GM18867 (cell line): Measurements from ENCODE around the gene LPCAT4.
"Not testable (repeated sequence)": the region's sequence is repeated elsewhere in the genome, so short reads cannot be mapped to it uniquely, and the experiment has no call there.

Source experiments
- ATAC-seq: cut with Tn5 transposase; IDR thresholded peaks from one replicate; pipeline ENCODE4 v1.9.1; 2021; ENCODE audit warnings: mild to moderate bottlenecking, moderate library complexity; ENCODE audit not compliant: unreplicated experiment

LPCAT4 gene

DNA sequence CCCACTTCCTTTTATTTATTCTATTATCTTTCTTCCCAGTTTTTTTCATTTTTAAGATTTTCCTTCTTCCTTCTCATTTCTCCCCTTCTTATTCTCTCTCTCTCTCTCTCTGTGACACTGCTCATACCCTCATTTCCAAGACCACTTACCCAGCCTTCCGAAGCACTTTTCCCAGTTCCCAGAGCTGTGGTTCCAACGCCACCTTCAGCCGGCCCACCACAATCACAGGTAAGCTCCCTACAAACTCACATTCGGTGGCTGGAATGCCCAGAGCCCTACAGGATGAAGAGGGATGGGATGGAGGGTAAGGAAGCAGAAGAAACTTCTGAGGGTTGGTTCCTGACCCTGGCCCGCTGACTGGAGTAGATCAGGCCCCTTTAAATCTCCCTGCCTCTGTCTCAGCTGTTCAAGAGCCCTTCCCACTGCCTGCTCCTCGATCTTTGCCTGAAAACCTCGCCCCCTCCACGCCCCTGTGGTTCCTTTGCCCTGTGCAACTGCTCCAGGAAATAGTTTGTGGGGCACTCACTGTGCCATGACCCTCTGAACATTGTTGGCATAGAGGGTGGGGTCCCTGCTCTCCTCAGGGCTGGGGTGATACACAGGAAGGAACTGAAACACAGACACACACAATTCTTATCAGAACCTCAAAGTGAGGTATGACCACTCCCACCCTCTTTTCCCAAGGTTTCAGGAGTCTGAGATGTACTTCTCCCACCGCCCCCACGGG, 4.8 kb downstream of the LPCAT4 start:
- ATAC-seq: no peak

GRCh38 chr15:34361278-34361677, 5.7 kb downstream of the LPCAT4 start:
- no peak for ATAC-seq

GRCh38 chr15:34360298-34360697, 6.7 kb downstream of the LPCAT4 start:
- no peak for ATAC-seq

GRCh38 chr15:34359416-34359815, 7.6 kb downstream of the LPCAT4 start:
- no peak for ATAC-seq

DNA sequence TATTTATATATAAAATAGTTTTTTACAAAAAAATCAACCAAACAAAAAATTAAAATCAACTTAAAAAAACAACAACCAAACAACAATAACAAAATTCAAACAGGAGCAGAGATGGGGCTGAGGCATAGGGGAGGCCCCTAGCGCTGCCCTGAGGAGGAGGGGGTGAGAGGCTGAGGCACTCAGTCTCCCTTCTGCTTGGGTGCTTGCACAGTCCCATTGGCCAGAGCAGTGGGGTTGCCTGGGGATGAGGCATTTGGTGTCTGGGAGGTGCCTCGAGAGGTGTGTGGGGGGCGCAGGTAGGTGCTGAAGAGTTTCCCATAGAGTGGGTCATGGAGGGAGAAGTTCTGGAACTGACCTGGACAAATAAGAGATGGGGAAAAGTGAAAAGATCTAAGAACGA, 8.0 kb downstream of the LPCAT4 start:
- no peak for ATAC-seq

- no peak for ATAC-seq
Measured at GRCh38 chr15:34358367-34358766, 8.6 kb downstream of the LPCAT4 start.

DNA sequence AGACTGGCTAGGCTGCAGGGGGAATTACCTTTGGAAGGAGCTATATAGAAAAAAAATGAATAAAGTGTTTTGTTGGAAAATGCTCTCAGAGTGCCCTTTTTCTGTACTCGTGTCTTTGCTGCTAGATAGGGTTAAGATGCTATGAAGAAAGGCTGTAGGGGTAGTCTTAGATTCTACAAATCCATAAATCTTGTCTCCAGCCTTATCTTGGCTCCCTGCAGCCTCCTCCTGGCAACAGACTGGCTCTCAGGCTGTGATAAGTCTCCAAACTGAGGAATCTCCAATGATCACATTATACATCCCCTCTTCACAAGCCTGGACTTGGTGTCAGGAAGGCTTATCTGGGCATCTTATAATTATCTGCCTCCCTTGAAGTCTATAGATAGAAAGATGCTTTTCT, 9.3 kb downstream of the LPCAT4 start:
- ATAC-seq: no peak

- ATAC-seq: no peak
Measured at GRCh38 chr15:34355241-34355640, 11.8 kb downstream of the LPCAT4 start.

- no peak for ATAC-seq
Measured at GRCh38 chr15:34354286-34354685, 12.7 kb downstream of the LPCAT4 start.

DNA sequence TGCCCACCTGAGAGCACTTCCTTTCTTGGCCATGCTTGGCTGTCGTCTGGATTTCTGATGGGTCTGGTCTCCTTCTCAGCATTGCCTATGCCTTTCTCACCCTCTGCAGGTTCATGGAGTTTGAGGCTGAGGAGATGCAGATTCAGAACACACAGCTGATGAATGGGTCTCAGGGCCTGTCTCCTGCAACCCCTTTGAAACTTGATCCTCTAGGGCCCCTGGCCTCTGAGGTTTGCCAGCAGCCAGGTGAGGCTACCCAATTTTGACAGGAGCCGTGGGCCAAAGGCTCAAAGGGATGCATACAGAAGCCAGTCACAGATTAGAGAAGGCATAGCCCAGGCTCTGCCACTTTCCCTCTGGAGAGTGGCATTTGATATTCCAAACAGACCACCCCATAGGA, 13.4 kb downstream of the LPCAT4 start:
- ATAC-seq: no peak

- ATAC-seq: not testable (repeated sequence)
Measured at GRCh38 chr15:34352996-34353395, 14.0 kb downstream of the LPCAT4 start.

GRCh38 chr15:34349769-34350168, 17.2 kb downstream of the LPCAT4 start:
- ATAC-seq: no peak

GRCh38 chr15:34348735-34349300, 18.2 kb downstream of the LPCAT4 start:
- no peak for ATAC-seq

DNA sequence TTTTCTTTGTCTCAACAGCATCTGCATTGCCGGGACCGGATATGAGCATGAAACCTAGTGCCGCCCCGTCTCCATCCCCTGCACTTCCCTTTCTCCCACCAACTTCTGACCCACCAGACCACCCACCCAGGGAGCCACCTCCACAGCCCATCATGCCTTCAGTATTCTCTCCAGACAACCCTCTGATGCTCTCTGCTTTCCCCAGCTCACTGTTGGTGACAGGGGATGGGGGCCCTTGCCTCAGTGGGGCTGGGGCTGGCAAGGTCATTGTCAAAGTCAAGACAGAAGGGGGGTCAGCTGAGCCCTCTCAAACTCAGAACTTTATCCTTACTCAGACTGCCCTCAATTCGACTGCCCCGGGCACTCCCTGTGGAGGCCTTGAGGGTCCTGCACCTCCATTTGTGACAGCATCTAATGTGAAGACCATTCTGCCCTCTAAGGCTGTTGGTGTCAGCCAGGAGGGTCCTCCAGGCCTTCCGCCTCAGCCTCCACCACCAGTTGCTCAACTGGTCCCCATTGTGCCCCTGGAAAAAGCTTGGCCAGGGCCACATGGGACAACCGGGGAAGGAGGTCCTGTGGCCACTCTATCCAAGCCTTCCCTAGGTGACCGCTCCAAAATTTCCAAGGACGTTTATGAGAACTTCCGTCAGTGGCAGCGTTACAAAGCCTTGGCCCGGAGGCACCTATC, 18.9 kb downstream of the LPCAT4 start:
- no peak for ATAC-seq

GRCh38 chr15:34342737-34343575, 24.0 kb downstream of the LPCAT4 start, which contains the start of the genes NOP10 and NUTM1:
Gene NOP10, minus strand, starts transcription at chr15:34343136. Its CDS starts 63 bp downstream, at chr15:34343073.
Gene NUTM1, plus strand, starts transcription at chr15:34343315. Its CDS starts 382 bp downstream, at chr15:34343697.
- ATAC-seq: peak; percentile 83

- not testable (repeated sequence) for ATAC-seq
Measured at GRCh38 chr15:34342213-34342736, 24.7 kb downstream of the LPCAT4 start.

GRCh38 chr15:34341381-34342212, 25.4 kb downstream of the LPCAT4 start:
- no peak for ATAC-seq

DNA sequence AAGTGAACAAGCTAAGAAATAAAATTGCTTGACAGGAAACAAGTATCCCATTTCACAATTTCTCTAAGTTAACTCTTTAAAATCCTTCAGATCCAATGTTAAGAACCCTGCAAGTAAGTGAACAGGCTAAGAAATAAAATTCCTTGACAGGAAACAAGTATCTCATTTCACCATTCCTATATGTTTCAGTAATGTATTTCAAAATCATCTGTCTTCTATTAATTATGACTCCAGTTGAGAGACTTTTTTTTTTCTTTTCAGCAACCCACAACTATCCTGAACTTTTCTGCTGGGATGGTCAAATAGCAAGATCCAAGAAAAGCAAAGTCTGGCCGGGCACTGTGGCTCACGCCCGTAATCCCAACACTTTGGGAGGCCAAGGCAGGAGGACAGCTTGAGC, 27.1 kb downstream of the LPCAT4 start:
- no peak for ATAC-seq

DNA sequence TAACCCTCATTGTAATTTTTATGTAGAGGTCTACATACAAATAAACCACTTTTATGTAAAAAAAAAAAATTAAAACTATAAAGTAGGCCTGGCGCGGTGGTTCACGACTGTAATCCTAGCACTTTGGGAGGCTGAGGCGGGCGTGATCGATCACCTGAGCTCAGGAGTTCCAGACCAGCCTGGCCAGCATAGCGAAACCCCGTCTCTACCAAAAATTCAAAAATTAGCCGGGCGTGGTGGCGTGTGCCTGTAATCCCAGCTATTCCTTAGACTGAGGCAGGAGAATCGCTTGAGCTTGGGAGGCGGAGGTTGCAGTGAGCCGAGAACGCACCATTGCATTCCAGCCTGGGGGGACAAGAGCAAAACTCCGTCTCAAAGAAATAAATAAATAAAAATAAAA, 28.6 kb downstream of the LPCAT4 start:
- ATAC-seq: no peak
